ENCODE measurements around the gene MTHFSD. TPM values are rescaled to one million over a fixed set of nuclear protein-coding genes. Genes with fewer than 3 reads are reported as not detected.

The MTHFSD gene
- total RNA-seq, 2 experiments from 2014 or later = 22.2 TPM

GRCh38 chr16:86545954-86546637 lies 8.9 kb downstream of the MTHFSD start:
- Mint-ChIP-seq H3K27me3 (no peaks in the 10 kb centered on the region), H3K9me3 (no peaks in the 10 kb centered on the region), H3K27ac (no peak overlapping the region), H3K4me3 (no peak overlapping the region), H3K36me3 (ENCODE audit: low read depth) (peaks cover 34% of the 10 kb centered on the region), H3K4me1 (peaks cover 13% of the 10 kb centered on the region)
- ChIA-PET POLR2A (no interaction called here), CTCF (no interaction called here)
- DNase-seq = no peak

DNA sequence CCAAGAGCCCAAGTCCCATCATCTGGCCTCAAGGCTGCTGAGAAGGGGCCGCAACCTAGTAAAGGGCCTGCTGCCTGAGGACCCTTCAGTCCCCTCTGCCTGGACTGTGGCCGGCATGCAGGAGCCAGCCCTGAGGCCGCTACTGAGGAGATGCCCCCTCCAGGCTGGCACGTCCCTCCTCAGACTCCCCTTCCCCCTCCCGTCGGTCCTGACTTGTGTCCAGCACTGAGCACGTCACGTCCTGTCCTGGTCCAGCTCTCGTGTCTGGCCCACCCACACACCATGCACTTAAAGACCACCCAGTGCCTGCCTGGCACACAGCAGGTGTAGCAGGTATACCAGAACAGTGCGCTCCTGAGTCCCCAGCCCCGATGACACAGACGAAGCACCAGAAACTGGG lies 9.6 kb downstream of the MTHFSD start:
- Mint-ChIP-seq H3K4me1 (peaks cover 10% of the 10 kb centered on the region), H3K4me3 (no peak overlapping the region), H3K36me3 (ENCODE audit: low read depth) (peaks cover 35% of the 10 kb centered on the region), H3K27me3 (no peaks in the 10 kb centered on the region), H3K9me3 (no peaks in the 10 kb centered on the region), H3K27ac (no peak overlapping the region)
- CTCF ChIA-PET = no interaction called here
- DNase-seq = no peak
- POLR2A ChIA-PET = no interaction called here

DNA sequence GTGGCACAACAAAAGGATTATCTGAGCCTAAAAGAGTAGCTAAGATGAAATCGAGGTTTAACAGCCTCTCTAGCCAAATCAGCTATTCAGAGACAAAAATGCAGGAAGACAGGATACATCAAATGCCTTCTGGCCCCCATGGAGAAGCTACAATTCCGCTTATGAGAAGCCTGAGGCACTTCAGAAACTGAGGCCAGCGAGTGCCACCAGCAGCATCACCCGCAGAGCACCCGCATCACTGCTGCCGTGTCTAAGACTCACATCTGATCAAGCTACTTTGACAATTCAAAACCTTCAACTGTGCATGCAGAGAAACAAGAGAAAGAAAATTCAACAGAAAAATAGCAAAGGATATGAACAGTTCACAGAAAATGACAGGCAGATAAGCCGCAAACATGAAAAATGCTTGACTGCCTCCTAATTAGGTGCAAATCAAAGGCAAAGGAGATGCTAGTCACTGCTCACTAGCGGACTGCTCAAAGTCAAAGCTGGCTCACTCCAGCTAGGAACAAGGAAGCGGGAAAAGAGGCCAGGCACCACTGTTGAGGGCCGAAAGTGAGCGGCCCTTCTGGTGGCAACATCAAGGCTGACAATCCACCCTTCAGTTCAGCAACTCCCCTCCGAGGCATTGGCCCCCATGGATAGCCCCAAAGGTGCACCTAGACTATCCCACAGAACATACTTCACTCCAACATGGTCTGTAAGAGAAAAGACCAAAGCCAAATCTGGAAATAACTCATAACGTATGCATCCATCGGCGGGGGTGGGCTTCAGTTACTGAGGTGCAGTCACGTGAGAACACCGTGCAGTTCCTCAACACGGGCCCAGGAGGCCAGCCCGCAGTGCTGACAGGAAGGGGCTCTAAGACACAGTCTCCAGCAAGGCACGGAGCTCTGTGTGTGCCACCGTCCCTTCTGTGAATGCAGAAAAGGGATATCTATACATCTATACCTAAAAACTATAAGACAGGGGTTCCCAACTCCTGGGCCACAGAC lies 12.0 kb downstream of the MTHFSD start:
- Mint-ChIP-seq H3K4me3 (no peak overlapping the region), H3K9me3 (no peaks in the 10 kb centered on the region), H3K4me1 (no peaks in the 10 kb centered on the region), H3K27ac (no peak overlapping the region), H3K36me3 (ENCODE audit: low read depth) (peaks cover 39% of the 10 kb centered on the region), H3K27me3 (no peaks in the 10 kb centered on the region)
- DNase-seq = no peak
- ChIA-PET POLR2A (no interaction called here), CTCF (no interaction called here)

DNA sequence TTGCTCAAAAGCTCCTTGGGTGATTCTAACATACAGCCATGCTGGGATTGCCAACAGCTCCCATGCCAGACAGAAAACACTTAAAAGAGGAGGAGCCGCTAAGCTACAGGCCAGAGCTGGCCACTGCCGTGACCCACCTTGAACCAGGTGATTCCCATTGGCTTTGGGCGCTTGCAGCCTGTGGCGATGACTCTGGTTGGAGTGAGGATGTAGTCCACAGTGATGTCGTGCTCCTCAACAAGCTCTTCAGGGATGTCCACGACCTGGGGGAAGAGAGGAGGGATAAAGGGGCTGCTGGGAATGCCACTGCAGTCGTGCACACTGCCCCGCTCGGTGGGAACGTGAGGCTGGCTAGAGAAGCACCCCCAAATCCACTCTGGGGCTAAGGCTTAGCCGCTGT lies 13.5 kb downstream of the MTHFSD start:
- ChIA-PET POLR2A (no interaction called here), CTCF (no interaction called here)
- no peak overlapping the region for H3K4me3 Mint-ChIP-seq
- no peak for DNase-seq
- no peaks in the 10 kb centered on the region for H3K27me3 Mint-ChIP-seq
- H3K4me1 Mint-ChIP-seq = no peaks in the 10 kb centered on the region
- H3K27ac Mint-ChIP-seq = no peak overlapping the region
- no peaks in the 10 kb centered on the region for H3K9me3 Mint-ChIP-seq
- peaks cover 32% of the 10 kb centered on the region for H3K36me3 Mint-ChIP-seq (ENCODE audit: low read depth)

GRCh38 chr16:86540894-86541293 lies 14.1 kb downstream of the MTHFSD start:
- DNase-seq = no peak
- H3K36me3 Mint-ChIP-seq (ENCODE audit: low read depth) = peaks cover 30% of the 10 kb centered on the region
- no peak overlapping the region for H3K4me3 Mint-ChIP-seq
- no peak overlapping the region for H3K27ac Mint-ChIP-seq
- no peaks in the 10 kb centered on the region for H3K9me3 Mint-ChIP-seq
- no peaks in the 10 kb centered on the region for H3K4me1 Mint-ChIP-seq
- H3K27me3 Mint-ChIP-seq = no peaks in the 10 kb centered on the region
- CTCF ChIA-PET = no interaction called here
- POLR2A ChIA-PET = no interaction called here

GRCh38 chr16:86538196-86538780 lies 16.7 kb downstream of the MTHFSD start:
- no peak overlapping the region for H3K4me3 Mint-ChIP-seq
- no peak overlapping the region for H3K27ac Mint-ChIP-seq
- no peak for DNase-seq
- no peaks in the 10 kb centered on the region for H3K9me3 Mint-ChIP-seq
- ChIA-PET POLR2A (no interaction called here), CTCF (no interaction called here)
- H3K27me3 Mint-ChIP-seq = no peaks in the 10 kb centered on the region
- H3K4me1 Mint-ChIP-seq = no peaks in the 10 kb centered on the region
- H3K36me3 Mint-ChIP-seq (ENCODE audit: low read depth) = peaks cover 15% of the 10 kb centered on the region

DNA sequence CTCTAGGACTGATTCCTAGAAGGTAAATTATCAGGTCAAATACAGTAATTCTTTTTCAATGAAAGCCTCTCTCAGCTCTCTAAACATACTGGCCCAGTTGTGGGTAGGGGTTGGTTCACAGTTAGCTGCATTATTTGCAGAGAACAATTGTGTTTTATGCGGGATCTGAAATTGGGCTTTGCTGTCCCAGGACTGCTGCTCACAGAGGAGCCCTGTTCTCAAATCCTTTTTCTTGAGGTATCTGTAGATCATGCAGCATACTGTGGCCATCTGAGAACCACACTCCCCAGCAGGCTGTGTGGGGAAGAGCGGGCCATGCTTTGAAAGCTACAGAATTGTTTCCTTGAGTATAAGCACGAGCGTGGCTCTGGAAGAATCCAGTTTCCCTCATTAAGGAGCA lies 17.5 kb downstream of the MTHFSD start:
- H3K27ac Mint-ChIP-seq = no peak overlapping the region
- H3K9me3 Mint-ChIP-seq = no peaks in the 10 kb centered on the region
- no peak overlapping the region for H3K4me3 Mint-ChIP-seq
- ChIA-PET POLR2A (no interaction called here), CTCF (no interaction called here)
- H3K27me3 Mint-ChIP-seq = no peaks in the 10 kb centered on the region
- H3K36me3 Mint-ChIP-seq (ENCODE audit: low read depth) = peaks cover 15% of the 10 kb centered on the region
- H3K4me1 Mint-ChIP-seq = no peaks in the 10 kb centered on the region
- DNase-seq = no peak

- no peak for DNase-seq
- POLR2A ChIA-PET = no interaction called here
- Mint-ChIP-seq H3K4me1 (no peaks in the 10 kb centered on the region), H3K27ac (no peak overlapping the region), H3K9me3 (no peaks in the 10 kb centered on the region), H3K36me3 (ENCODE audit: low read depth) (peaks cover 15% of the 10 kb centered on the region), H3K4me3 (no peak overlapping the region), H3K27me3 (no peaks in the 10 kb centered on the region)
- CTCF ChIA-PET = no interaction called here
These were observed 18.4 kb downstream of the MTHFSD start for GRCh38 chr16:86536621-86537020.

DNA sequence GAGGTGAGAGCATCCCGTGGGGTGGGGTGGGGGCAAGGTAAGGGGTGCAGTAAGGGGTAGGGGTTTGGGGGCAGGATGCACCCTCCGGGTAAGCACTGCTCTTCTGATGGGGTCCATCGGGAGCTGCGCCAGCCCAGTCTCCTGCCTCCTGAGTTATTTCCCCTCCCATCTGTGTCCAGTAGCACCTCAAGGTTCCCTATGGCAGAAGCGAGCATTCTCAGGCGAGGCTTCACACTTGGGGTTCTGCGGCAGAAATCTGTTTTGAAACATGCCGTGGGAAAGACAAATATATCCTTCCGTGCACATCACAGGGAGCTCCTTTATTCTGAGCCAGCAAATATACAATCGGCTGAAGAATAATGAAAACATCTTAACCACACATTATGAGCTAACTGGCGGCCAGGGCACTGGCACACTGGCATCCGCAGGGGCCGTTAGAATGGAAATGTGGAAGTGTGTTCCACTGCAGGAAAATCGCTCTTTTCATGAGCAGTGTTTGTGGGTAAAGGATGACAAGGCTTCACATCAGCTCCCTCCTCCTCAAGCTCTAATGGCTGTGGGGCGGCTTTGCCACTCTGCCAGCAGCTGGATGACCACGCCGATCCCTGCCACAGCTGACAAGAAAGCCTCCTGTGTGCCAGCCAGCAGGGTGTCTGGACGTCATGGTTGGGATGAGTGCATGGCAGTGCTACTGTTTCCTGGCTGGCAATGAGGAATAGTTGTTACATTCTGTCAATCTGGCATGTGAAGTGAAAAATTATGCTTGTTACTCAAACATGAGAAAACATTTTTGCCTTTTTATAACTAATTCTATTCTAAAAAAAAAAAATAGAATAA lies 20.0 kb downstream of the MTHFSD start:
- Mint-ChIP-seq H3K27me3 (no peaks in the 10 kb centered on the region), H3K27ac (no peak overlapping the region), H3K4me3 (no peak overlapping the region), H3K9me3 (no peaks in the 10 kb centered on the region), H3K36me3 (ENCODE audit: low read depth) (peaks cover 7% of the 10 kb centered on the region), H3K4me1 (no peaks in the 10 kb centered on the region)
- ChIA-PET POLR2A (no interaction called here), CTCF (no interaction called here)
- no peak for DNase-seq

GRCh38 chr16:86533767-86534351 lies 21.2 kb downstream of the MTHFSD start:
- ChIA-PET CTCF (no interaction called here), POLR2A (interaction anchor here (1.2 kb wide), 1 partner anchor 13 kb away, joined by 3 read pairs; no protein-coding TSS in a partner anchor)
- H3K9me3 Mint-ChIP-seq = no peaks in the 10 kb centered on the region
- H3K27me3 Mint-ChIP-seq = no peaks in the 10 kb centered on the region
- no peak for DNase-seq
- H3K4me3 Mint-ChIP-seq = no peak overlapping the region
- no peak overlapping the region for H3K27ac Mint-ChIP-seq
- no peaks in the 10 kb centered on the region for H3K4me1 Mint-ChIP-seq
- no peaks in the 10 kb centered on the region for H3K36me3 Mint-ChIP-seq (ENCODE audit: low read depth)

GRCh38 chr16:86533076-86533475 lies 22.0 kb downstream of the MTHFSD start:
- H3K36me3 Mint-ChIP-seq (ENCODE audit: low read depth) = no peaks in the 10 kb centered on the region
- no peaks in the 10 kb centered on the region for H3K4me1 Mint-ChIP-seq
- H3K9me3 Mint-ChIP-seq = no peaks in the 10 kb centered on the region
- H3K27ac Mint-ChIP-seq = no peak overlapping the region
- POLR2A ChIA-PET = interaction anchor here (1.2 kb wide), 1 partner anchor 12 kb away, joined by 3 read pairs; no protein-coding TSS in a partner anchor
- H3K27me3 Mint-ChIP-seq = no peaks in the 10 kb centered on the region
- CTCF ChIA-PET = no interaction called here
- no peak overlapping the region for H3K4me3 Mint-ChIP-seq
- no peak for DNase-seq

DNA sequence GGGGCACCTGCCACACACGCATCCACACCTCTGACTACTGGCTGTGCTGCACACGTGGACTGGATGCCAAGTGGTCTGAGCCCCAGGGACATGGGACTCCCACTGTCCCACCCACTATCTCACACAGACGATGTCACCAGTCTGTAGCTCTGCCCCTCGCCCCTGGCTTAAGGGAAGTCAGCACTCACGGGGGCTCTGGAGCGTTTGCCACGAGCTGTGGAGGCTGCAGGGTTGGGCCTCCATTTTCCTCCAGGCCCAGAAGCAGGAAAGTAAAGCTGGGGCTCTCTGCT lies 22.6 kb downstream of the MTHFSD start:
- H3K4me3 Mint-ChIP-seq = no peak overlapping the region
- ChIA-PET POLR2A (interaction anchor here (1.2 kb wide), 1 partner anchor 12 kb away, joined by 3 read pairs; no protein-coding TSS in a partner anchor), CTCF (no interaction called here)
- no peak overlapping the region for H3K27ac Mint-ChIP-seq
- no peaks in the 10 kb centered on the region for H3K27me3 Mint-ChIP-seq
- H3K36me3 Mint-ChIP-seq (ENCODE audit: low read depth) = no peaks in the 10 kb centered on the region
- H3K9me3 Mint-ChIP-seq = no peaks in the 10 kb centered on the region
- H3K4me1 Mint-ChIP-seq = no peaks in the 10 kb centered on the region
- no peak for DNase-seq

Data from activated CD4-positive, alpha-beta memory T cell treated with anti-CD3 and anti-CD28 coated beads, Interleukin-2, amount 10 ng/mL, durations not matched to agents 7 days and 5 days (primary cell).